Ascending aorta (tissue), 2 donors: ENCODE results near the gene NPNT. TPM values are rescaled to one million over a fixed set of nuclear protein-coding genes. Genes with fewer than 3 reads are reported as not detected.

ENCODE experiments used
- DNase-seq, 2 donors: peaks; one replicate each; pipeline ENCODE4 v3.0.0-alpha.2; 2019; ENCODE audit warnings: low spot score in 2 of 2
- H3K27ac ChIP-seq, 2 donors: fragments of 200-600 bp; sonication (generic); one replicate each; pipeline ENCODE4 v1.5.1; 2016 to 2017; ENCODE audit warnings: mild to moderate bottlenecking in 1 of 2
- H3K27me3 ChIP-seq: fragments of 200-600 bp; sonication (generic); one replicate; pipeline ENCODE4 v1.5.1; 2017
- H3K36me3 ChIP-seq, 2 donors: fragments of 200-600 bp; sonication (generic); one replicate each; pipeline ENCODE4 v1.5.1; 2016
- H3K4me1 ChIP-seq, 2 donors: fragments of 200-600 bp; sonication (generic); one replicate each; pipeline ENCODE4 v1.5.1; 2016 to 2017; ENCODE audit warnings: mild to moderate bottlenecking in 1 of 2
- H3K4me3 ChIP-seq, 2 donors: fragments of 200-600 bp; sonication (generic); one replicate each; pipeline ENCODE4 v1.5.1; 2016 to 2017; ENCODE audit warnings: mild to moderate bottlenecking in 1 of 2
- H3K9me3 ChIP-seq, 2 donors: fragments of 200-600 bp; sonication (generic); one replicate each; pipeline ENCODE4 v1.5.1; 2016
- intact Hi-C: fragments of 100-400 bp; cut with DNase I; formaldehyde crosslinking; loops from one replicate; pipeline ENCODE4 v1.15.1; 2023
- total RNA-seq: library from RNA; depleted of rRNA; stranded (reverse); fragments of >200 nt; gene quantifications from one replicate; pipeline ENCODE4 v1.1.0, GENCODE V29; 2016
- TF ChIP-seq, protein P1 (sequence below), 3 experiments: fragments of 200-600 bp in 2 of 3; fragments of 450-650 bp in 1 of 3; sonication (generic) in 2 of 3; IDR thresholded peaks; one replicate each; pipeline ENCODE4 v1.5.1; 2016 to 2019; ENCODE audit warnings: antibody characterized with exemption in 3 of 3, mild to moderate bottlenecking in 1 of 3, moderate library complexity in 1 of 3

The NPNT gene
- total RNA-seq, 1 donor from 2014 or later: 43.1 TPM

DNA sequence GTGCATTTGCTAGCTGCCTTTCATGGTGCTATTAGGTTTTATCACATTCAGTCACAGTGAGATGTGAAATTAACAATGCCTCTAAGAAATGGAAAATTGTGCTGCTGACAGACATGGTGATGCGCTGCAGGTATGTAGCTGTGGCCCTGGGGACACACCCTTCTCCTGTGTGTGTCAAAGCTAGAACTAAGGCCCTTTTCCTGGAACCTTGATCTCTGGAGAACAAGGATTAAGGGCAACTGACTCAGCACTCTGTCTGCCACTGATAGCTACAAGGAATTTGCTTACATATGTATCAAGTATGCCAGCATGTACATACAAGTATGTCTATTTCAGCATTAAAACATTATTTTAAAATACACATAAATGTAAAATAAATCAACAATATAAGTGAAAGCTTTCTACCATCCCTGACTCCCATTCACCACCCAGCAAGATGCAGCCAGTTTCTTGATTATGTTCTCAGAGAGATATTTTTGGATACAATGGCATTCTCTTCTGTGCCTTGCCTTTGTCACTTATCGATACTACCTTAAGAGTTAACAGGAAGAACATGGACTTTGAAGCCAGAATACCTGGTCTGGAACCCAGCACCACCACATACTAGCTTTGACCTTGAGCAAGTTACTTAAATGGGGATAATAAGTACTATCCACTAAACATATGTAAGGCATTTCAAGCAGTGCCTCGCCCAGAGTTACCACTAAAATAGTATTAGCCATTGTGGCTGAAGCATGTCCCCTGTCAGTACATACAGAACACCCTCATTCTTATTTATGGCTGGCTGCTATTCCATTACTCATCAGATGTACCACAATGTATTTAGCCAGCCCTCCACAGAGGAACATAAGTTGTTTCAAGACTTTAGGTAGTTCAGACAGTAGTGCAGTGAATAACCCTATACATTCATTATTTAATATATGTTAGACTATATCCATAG lies 68.5 kb downstream of the NPNT start:
- no peak for DNase-seq
- Histone ChIP-seq H3K36me3 (peaks cover 4 to 32% of the 10 kb centered on the region in 2 donors), H3K27ac (peak overlapping the region in 1 of 2 donors; percentile 32), H3K4me1 (peaks cover 0 to 7% of the 10 kb centered on the region in 2 donors), H3K27me3 (no peaks in the 10 kb centered on the region), H3K4me3 (no peak overlapping the region), H3K9me3 (no peaks in the 10 kb centered on the region)
- TF ChIP-seq, protein P1, sequence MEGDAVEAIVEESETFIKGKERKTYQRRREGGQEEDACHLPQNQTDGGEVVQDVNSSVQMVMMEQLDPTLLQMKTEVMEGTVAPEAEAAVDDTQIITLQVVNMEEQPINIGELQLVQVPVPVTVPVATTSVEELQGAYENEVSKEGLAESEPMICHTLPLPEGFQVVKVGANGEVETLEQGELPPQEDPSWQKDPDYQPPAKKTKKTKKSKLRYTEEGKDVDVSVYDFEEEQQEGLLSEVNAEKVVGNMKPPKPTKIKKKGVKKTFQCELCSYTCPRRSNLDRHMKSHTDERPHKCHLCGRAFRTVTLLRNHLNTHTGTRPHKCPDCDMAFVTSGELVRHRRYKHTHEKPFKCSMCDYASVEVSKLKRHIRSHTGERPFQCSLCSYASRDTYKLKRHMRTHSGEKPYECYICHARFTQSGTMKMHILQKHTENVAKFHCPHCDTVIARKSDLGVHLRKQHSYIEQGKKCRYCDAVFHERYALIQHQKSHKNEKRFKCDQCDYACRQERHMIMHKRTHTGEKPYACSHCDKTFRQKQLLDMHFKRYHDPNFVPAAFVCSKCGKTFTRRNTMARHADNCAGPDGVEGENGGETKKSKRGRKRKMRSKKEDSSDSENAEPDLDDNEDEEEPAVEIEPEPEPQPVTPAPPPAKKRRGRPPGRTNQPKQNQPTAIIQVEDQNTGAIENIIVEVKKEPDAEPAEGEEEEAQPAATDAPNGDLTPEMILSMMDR (IDR thresholded peaks at IDR 0.05): no peak
- intact Hi-C loops: no loop called here

DNA sequence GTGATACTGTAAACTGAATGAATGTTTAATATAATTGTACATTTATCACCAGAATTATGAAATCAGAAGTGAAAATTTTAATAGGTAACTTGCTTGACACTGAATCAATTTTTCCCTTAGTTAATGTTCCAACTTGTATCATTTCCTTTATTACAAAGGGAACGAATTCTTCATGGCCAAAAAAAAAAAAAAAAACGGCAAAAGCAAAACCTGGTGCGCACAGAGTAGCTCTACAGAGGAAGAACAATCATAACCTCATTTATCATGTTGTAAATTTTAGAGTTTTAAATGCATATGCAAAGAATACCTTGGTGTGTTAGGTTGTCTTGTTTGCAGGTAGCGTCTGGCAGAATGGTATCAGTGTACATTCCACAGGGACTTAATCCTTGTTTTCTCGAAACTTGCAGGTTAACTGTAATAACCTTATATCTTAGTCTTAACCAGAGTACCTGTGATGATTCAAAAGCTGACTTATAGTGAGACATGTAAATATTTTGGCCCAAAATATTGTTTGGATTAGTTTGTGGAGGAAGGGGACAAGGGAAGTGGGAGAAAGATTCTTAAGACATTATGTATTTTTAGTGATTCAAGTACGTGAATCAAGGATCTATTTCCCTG lies 70.0 kb downstream of the NPNT start:
- TF ChIP-seq, protein P1 (IDR thresholded peaks at IDR 0.05): no peak
- Histone ChIP-seq H3K27me3 (no peaks in the 10 kb centered on the region), H3K9me3 (no peaks in the 10 kb centered on the region), H3K4me1 (peaks cover 0 to 7% of the 10 kb centered on the region in 2 donors), H3K36me3 (peaks cover 9 to 22% of the 10 kb centered on the region in 2 donors), H3K4me3 (no peak overlapping the region), H3K27ac (peak overlapping the region in 1 of 2 donors; percentile 60)
- DNase-seq: no peak
- intact Hi-C loops: no loop called here

DNA sequence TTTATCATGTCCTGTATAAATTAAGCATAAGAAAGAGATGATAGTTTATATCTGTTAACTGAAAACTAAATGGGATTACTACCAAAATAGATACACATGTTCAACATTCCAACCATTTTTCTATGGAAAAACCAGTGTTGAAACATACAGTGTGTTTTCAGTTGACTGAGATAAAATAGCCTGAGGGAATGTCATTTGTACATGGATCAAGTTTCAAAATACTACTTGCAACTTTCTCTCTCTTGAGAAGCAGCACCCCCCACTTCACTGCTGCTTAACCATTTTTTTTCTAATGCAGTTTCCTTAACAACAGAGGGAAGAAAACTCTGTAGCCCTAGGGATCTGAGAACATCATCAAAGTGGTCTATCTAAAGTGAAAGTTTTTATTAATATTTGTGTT lies 70.8 kb downstream of the NPNT start:
- Histone ChIP-seq H3K9me3 (no peaks in the 10 kb centered on the region), H3K27ac (peak overlapping the region; percentile 34 to 60), H3K27me3 (no peaks in the 10 kb centered on the region), H3K36me3 (peaks cover 8 to 16% of the 10 kb centered on the region in 2 donors), H3K4me1 (peaks cover 0 to 7% of the 10 kb centered on the region in 2 donors), H3K4me3 (no peak overlapping the region)
- TF ChIP-seq, protein P1 (IDR thresholded peaks at IDR 0.05): no peak
- intact Hi-C loops: no loop called here
- DNase-seq: no peak

DNA sequence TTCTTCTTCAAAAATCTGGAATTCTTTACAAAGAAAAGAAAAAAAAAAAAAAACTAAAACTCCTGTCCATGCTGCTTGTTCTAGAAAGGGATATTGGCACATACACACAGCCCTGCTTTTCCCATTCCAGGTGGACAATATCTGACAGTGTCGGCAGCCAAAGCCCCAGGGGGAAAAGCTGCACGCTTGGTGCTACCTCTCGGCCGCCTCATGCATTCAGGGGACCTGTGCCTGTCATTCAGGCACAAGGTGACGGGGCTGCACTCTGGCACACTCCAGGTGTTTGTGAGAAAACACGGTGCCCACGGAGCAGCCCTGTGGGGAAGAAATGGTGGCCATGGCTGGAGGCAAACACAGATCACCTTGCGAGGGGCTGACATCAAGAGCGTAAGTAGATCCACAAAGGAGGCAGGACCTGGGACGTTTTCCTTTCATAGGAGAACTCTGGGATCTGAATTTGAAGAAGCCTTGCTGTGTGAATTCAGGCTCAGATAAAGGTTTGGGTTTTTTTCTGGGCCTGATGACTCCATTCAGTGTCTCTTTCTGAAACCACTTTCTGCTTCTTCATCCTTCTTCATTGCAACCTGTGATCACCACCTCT lies 71.9 kb downstream of the NPNT start:
- Histone ChIP-seq H3K27me3 (no peaks in the 10 kb centered on the region), H3K9me3 (no peaks in the 10 kb centered on the region), H3K36me3 (peaks cover 5 to 7% of the 10 kb centered on the region in 2 donors), H3K27ac (peak overlapping the region; percentile 11 to 60), H3K4me1 (peaks cover 0 to 7% of the 10 kb centered on the region in 2 donors), H3K4me3 (no peak overlapping the region)
- TF ChIP-seq, protein P1 (IDR thresholded peaks at IDR 0.05): no peak
- DNase-seq: no peak
- intact Hi-C loops: no loop called here

DNA sequence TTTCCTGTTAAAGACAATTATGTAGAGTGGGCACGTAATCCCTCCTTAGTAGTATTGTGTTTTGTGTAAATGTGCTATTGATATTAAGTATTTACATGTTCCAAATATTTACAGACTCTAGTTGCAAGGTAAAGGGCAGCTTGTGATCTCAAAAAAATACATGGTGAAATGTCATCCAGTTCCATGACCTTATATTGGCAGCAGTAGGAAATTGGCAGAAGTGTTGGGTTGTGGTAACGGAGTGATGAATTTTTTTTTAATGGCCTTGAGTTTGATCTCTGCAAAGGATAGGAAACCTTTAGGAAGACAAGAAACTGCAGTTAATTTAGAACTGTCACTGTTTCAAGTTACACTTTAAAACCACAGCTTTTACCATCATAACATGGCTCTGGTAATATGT lies 74.3 kb downstream of the NPNT start:
- Histone ChIP-seq H3K4me3 (no peak overlapping the region), H3K27ac (no peak overlapping the region)
- intact Hi-C loops: no loop called here

More for the DNA sequence above, 74.3 kb downstream of the NPNT start:
- TF ChIP-seq, protein P1 (IDR thresholded peaks at IDR 0.05): no peak
- peaks cover 0 to 7% of the 10 kb centered on the region in 2 donors for H3K4me1 ChIP-seq
- DNase-seq: no peak
- H3K27me3 ChIP-seq: no peaks in the 10 kb centered on the region
- H3K9me3 ChIP-seq: no peaks in the 10 kb centered on the region
- peaks cover 5% of the 10 kb centered on the region in 2 donors for H3K36me3 ChIP-seq
